GM18517 (cell line): Measurements from ENCODE around the gene BCL7A.
A peak's percentile ranks its signal among the peaks of the same experiment; 100 is the strongest.
"Not testable (repeated sequence)": the region's sequence is repeated elsewhere in the genome, so short reads cannot be mapped to it uniquely, and the experiment has no call there.

Experiments
- ATAC-seq: cut with Tn5 transposase; IDR thresholded peaks from one replicate; pipeline ENCODE4 v1.9.1; 2021; ENCODE audit warnings: mild to moderate bottlenecking, moderate library complexity; ENCODE audit not compliant: unreplicated experiment

Gene BCL7A

GRCh38 chr12:122050706-122051105 is 29.0 kb downstream of the BCL7A start:
- ATAC-seq: no peak

- ATAC-seq: no peak
These were observed 29.7 kb downstream of the BCL7A start for GRCh38 chr12:122051231-122051876.

- no peak for ATAC-seq
These were observed 30.6 kb downstream of the BCL7A start for GRCh38 chr12:122052285-122052684.

GRCh38 chr12:122054842-122055520 is 33.3 kb downstream of the BCL7A start:
- no peak for ATAC-seq

- not testable (repeated sequence) for ATAC-seq
These were observed 34.7 kb downstream of the BCL7A start for GRCh38 chr12:122056406-122056805.

GRCh38 chr12:122057007-122057735 is 35.5 kb downstream of the BCL7A start:
- ATAC-seq: no peak

- ATAC-seq: no peak
These were observed 36.1 kb downstream of the BCL7A start for GRCh38 chr12:122057769-122058168.

- no peak for ATAC-seq
These were observed 37.0 kb downstream of the BCL7A start for GRCh38 chr12:122058549-122059149.

- ATAC-seq: no peak
These were observed 37.7 kb downstream of the BCL7A start for GRCh38 chr12:122059203-122059960.

- ATAC-seq: no peak
These were observed 38.4 kb downstream of the BCL7A start for GRCh38 chr12:122060081-122060501.

GRCh38 chr12:122061253-122061652 is 39.6 kb downstream of the BCL7A start:
- no peak for ATAC-seq

- ATAC-seq: no peak
These were observed 41.4 kb downstream of the BCL7A start for GRCh38 chr12:122062832-122063693.

- ATAC-seq: no peak
These were observed 42.0 kb downstream of the BCL7A start for GRCh38 chr12:122063694-122064024.

GRCh38 chr12:122064025-122064777 is 42.5 kb downstream of the BCL7A start:
- ATAC-seq: no peak

GRCh38 chr12:122064780-122065588 is 43.3 kb downstream of the BCL7A start:
- no peak for ATAC-seq

GRCh38 chr12:122067548-122067947 is 45.9 kb downstream of the BCL7A start:
- ATAC-seq: peak; percentile 18

- ATAC-seq: peak; percentile 89
These were observed 46.3 kb downstream of the BCL7A start for GRCh38 chr12:122067966-122068365.
